ENCODE results near the gene VPS11.

GRCh38 chr11:119028346-119029068 is 39.1 kb upstream of the VPS11 start:
- TF ChIP-seq, protein P1, sequence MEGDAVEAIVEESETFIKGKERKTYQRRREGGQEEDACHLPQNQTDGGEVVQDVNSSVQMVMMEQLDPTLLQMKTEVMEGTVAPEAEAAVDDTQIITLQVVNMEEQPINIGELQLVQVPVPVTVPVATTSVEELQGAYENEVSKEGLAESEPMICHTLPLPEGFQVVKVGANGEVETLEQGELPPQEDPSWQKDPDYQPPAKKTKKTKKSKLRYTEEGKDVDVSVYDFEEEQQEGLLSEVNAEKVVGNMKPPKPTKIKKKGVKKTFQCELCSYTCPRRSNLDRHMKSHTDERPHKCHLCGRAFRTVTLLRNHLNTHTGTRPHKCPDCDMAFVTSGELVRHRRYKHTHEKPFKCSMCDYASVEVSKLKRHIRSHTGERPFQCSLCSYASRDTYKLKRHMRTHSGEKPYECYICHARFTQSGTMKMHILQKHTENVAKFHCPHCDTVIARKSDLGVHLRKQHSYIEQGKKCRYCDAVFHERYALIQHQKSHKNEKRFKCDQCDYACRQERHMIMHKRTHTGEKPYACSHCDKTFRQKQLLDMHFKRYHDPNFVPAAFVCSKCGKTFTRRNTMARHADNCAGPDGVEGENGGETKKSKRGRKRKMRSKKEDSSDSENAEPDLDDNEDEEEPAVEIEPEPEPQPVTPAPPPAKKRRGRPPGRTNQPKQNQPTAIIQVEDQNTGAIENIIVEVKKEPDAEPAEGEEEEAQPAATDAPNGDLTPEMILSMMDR (IDR thresholded peaks at IDR 0.05 in 8 of 11, conservative IDR thresholded peaks at IDR 0.05 in 3 of 11), result no peak
- TF ChIP-seq POLR2A (IDR thresholded peaks at IDR 0.05) (no peak), POLR2AphosphoS5 (IDR thresholded peaks at IDR 0.05) (no peak)

Measured in spleen (tissue), 7 donors.